ENCODE results near the gene IL17RB. TPM values are rescaled to one million over a fixed set of nuclear protein-coding genes. Genes with fewer than 3 reads are reported as not detected.
A peak's percentile ranks its signal among the peaks of the same experiment; 100 is the strongest.

Gene IL17RB
- total RNA-seq, 1 donor from 2014 or later = 0.91 TPM

GRCh38 chr3:53843195-53844177 is 2.9 kb upstream of the IL17RB start:
- Mint-ChIP-seq H3K36me3 (ENCODE audit: low read depth) (no peaks in the 10 kb centered on the region), H3K27ac (no peak overlapping the region)

GRCh38 chr3:53844262-53845102 is 1.9 kb upstream of the IL17RB start:
- intact Hi-C loops (cut with micrococcal nuclease) = no loop called here
- no peak overlapping the region for H3K4me3 Mint-ChIP-seq

More at GRCh38 chr3:53843195-53844177, 2.9 kb upstream of the IL17RB start:
- DNase-seq (ENCODE audit: low spot score) = no peak
- H3K4me1 Mint-ChIP-seq (ENCODE audit: low read depth) = no peaks in the 10 kb centered on the region
- H3K4me3 Mint-ChIP-seq = no peak overlapping the region
- no peaks in the 10 kb centered on the region for H3K9me3 Mint-ChIP-seq
- intact Hi-C loops (cut with micrococcal nuclease) = no loop called here
- peaks cover 54% of the 10 kb centered on the region for H3K27me3 Mint-ChIP-seq (ENCODE audit: insufficient read depth)

GRCh38 chr3:53845103-53845880 is 1.1 kb upstream of the IL17RB start:
- H3K4me1 Mint-ChIP-seq (ENCODE audit: low read depth) = no peaks in the 10 kb centered on the region
- H3K27me3 Mint-ChIP-seq (ENCODE audit: insufficient read depth) = peaks cover 53% of the 10 kb centered on the region
- no peak overlapping the region for H3K27ac Mint-ChIP-seq
- DNase-seq (ENCODE audit: low spot score) = no peak
- intact Hi-C loops (cut with micrococcal nuclease) = no loop called here
- peak overlapping the region; percentile 63 for H3K4me3 Mint-ChIP-seq
- H3K36me3 Mint-ChIP-seq (ENCODE audit: low read depth) = no peaks in the 10 kb centered on the region
- H3K9me3 Mint-ChIP-seq = no peaks in the 10 kb centered on the region

More at GRCh38 chr3:53844262-53845102, 1.9 kb upstream of the IL17RB start:
- Mint-ChIP-seq H3K27ac (no peak overlapping the region), H3K27me3 (ENCODE audit: insufficient read depth) (peaks cover 54% of the 10 kb centered on the region), H3K9me3 (no peaks in the 10 kb centered on the region), H3K4me1 (ENCODE audit: low read depth) (no peaks in the 10 kb centered on the region), H3K36me3 (ENCODE audit: low read depth) (no peaks in the 10 kb centered on the region)
- DNase-seq (ENCODE audit: low spot score) = no peak

GRCh38 chr3:53845881-53846133 is 561 bp upstream of the IL17RB start:
- H3K27ac Mint-ChIP-seq = no peak overlapping the region
- H3K9me3 Mint-ChIP-seq = no peaks in the 10 kb centered on the region
- H3K27me3 Mint-ChIP-seq (ENCODE audit: insufficient read depth) = peaks cover 48% of the 10 kb centered on the region
- no peaks in the 10 kb centered on the region for H3K4me1 Mint-ChIP-seq (ENCODE audit: low read depth)
- H3K36me3 Mint-ChIP-seq (ENCODE audit: low read depth) = no peaks in the 10 kb centered on the region
- H3K4me3 Mint-ChIP-seq = peak overlapping the region; percentile 63
- intact Hi-C loops (cut with micrococcal nuclease) = no loop called here
- DNase-seq (ENCODE audit: low spot score) = no peak

- H3K36me3 Mint-ChIP-seq (ENCODE audit: low read depth) = no peaks in the 10 kb centered on the region
- peaks cover 45% of the 10 kb centered on the region for H3K27me3 Mint-ChIP-seq (ENCODE audit: insufficient read depth)
- H3K9me3 Mint-ChIP-seq = no peaks in the 10 kb centered on the region
- peak overlapping the region; percentile 69 for H3K4me3 Mint-ChIP-seq
- H3K4me1 Mint-ChIP-seq (ENCODE audit: low read depth) = no peaks in the 10 kb centered on the region
- no peak overlapping the region for H3K27ac Mint-ChIP-seq
- DNase-seq (ENCODE audit: low spot score) = no peak
- intact Hi-C loops (cut with micrococcal nuclease) = no loop called here
Measured at GRCh38 chr3:53846851-53847155, 435 bp downstream of the IL17RB start.

GRCh38 chr3:53849916-53850315 is 3.5 kb downstream of the IL17RB start:
- Mint-ChIP-seq H3K27ac (no peak overlapping the region), H3K36me3 (ENCODE audit: low read depth) (no peaks in the 10 kb centered on the region), H3K4me1 (ENCODE audit: low read depth) (no peaks in the 10 kb centered on the region), H3K9me3 (no peaks in the 10 kb centered on the region), H3K4me3 (no peak overlapping the region), H3K27me3 (ENCODE audit: insufficient read depth) (peaks cover 28% of the 10 kb centered on the region)
- no peak for DNase-seq (ENCODE audit: low spot score)
- intact Hi-C loops (cut with micrococcal nuclease) = no loop called here

DNA sequence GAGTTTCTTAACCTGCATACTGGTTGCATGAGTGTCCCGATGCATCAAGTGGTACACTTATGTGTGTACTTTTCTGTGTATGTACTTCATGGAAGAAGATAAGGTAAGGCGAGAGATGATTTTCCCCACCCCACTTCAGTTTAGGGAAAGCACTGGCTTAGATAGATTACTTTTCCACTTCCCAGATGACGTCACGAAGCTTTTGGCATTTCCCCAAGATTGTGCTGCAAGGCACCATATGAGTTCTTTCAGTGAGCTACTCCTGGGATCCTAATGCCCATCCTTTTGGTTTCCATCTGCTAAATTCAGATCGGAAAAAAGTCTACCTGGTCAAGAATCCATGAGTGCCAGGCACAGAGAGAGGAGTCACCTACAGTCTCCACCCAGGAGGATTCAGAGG is 4.5 kb downstream of the IL17RB start:
- Mint-ChIP-seq H3K9me3 (no peaks in the 10 kb centered on the region), H3K4me3 (no peak overlapping the region), H3K36me3 (ENCODE audit: low read depth) (no peaks in the 10 kb centered on the region), H3K27ac (no peak overlapping the region), H3K27me3 (ENCODE audit: insufficient read depth) (peaks cover 20% of the 10 kb centered on the region), H3K4me1 (ENCODE audit: low read depth) (no peaks in the 10 kb centered on the region)
- intact Hi-C loops (cut with micrococcal nuclease) = no loop called here
- no peak for DNase-seq (ENCODE audit: low spot score)

GRCh38 chr3:53856964-53857363 is 10.6 kb downstream of the IL17RB start:
- intact Hi-C loops (cut with micrococcal nuclease) = no loop called here
- no peak for DNase-seq (ENCODE audit: low spot score)
- Mint-ChIP-seq H3K4me1 (ENCODE audit: low read depth) (no peaks in the 10 kb centered on the region), H3K36me3 (ENCODE audit: low read depth) (peaks cover 5% of the 10 kb centered on the region), H3K27ac (no peak overlapping the region), H3K9me3 (no peaks in the 10 kb centered on the region), H3K4me3 (no peak overlapping the region), H3K27me3 (ENCODE audit: insufficient read depth) (peaks cover 2% of the 10 kb centered on the region)

DNA sequence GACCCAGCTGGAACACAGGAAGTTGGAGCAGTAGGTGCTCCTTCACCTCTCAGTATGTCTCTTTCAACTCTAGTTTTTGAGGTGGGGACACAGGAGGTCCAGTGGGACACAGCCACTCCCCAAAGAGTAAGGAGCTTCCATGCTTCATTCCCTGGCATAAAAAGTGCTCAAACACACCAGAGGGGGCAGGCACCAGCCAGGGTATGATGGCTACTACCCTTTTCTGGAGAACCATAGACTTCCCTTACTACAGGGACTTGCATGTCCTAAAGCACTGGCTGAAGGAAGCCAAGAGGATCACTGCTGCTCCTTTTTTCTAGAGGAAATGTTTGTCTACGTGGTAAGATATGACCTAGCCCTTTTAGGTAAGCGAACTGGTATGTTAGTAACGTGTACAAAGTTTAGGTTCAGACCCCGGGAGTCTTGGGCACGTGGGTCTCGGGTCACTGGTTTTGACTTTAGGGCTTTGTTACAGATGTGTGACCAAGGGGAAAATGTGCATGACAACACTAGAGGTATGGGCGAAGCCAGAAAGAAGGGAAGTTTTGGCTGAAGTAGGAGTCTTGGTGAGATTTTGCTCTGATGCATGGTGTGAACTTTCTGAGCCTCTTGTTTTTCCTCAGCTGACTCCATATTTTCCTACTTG is 11.9 kb downstream of the IL17RB start:
- peaks cover 9% of the 10 kb centered on the region for H3K36me3 Mint-ChIP-seq (ENCODE audit: low read depth)

DNA sequence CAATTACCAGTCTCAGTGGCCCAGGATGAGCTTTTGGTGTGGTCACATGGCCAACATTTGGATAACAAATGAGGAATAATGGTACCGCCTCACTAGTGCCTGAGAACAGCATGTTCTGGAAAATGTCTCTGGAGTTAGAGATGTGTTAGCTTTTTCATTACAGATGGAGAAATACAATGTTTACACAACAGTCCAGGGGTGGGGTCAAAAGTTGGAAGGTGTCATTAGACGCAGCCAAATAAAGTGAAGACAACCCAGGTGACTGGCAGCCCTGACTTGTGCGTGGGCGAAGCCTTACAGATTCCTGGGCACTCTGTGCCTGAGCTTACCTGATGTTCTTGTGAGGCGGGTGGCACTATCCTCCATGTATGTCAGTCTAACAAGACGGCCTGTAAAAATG is 12.8 kb downstream of the IL17RB start:
- Mint-ChIP-seq H3K4me1 (ENCODE audit: low read depth) (no peaks in the 10 kb centered on the region), H3K36me3 (ENCODE audit: low read depth) (peaks cover 13% of the 10 kb centered on the region), H3K27me3 (ENCODE audit: insufficient read depth) (peaks cover 2% of the 10 kb centered on the region), H3K4me3 (no peak overlapping the region), H3K9me3 (no peaks in the 10 kb centered on the region), H3K27ac (no peak overlapping the region)
- intact Hi-C loops (cut with micrococcal nuclease) = no loop called here
- no peak for DNase-seq (ENCODE audit: low spot score)

More for the DNA sequence above, 11.9 kb downstream of the IL17RB start:
- DNase-seq (ENCODE audit: low spot score) = no peak
- Mint-ChIP-seq H3K27ac (no peak overlapping the region), H3K9me3 (no peaks in the 10 kb centered on the region), H3K4me1 (ENCODE audit: low read depth) (no peaks in the 10 kb centered on the region), H3K4me3 (no peak overlapping the region), H3K27me3 (ENCODE audit: insufficient read depth) (peaks cover 2% of the 10 kb centered on the region)
- intact Hi-C loops (cut with micrococcal nuclease) = no loop called here

DNA sequence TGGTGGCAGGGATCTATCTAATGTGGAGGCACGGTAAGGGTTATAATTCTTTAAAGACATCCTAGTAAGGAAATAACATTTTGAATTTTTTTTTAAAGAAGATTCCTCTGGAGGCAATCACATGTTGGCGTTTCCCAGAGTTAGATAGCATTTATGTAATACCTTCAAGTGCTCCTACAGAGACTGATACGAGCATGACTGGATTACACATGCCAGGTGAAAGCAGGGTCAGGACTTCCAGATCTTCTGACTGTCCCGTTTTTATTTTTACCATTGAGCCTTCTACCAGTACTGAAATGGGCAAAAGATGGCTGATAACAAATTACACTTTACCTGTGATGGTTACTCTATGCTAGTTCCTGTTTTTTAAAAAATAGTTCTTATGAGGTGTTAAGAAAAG is 13.8 kb downstream of the IL17RB start:
- Mint-ChIP-seq H3K4me3 (no peak overlapping the region), H3K9me3 (no peaks in the 10 kb centered on the region), H3K27me3 (ENCODE audit: insufficient read depth) (peaks cover 2% of the 10 kb centered on the region), H3K4me1 (ENCODE audit: low read depth) (no peaks in the 10 kb centered on the region), H3K36me3 (ENCODE audit: low read depth) (peaks cover 17% of the 10 kb centered on the region), H3K27ac (no peak overlapping the region)
- no peak for DNase-seq (ENCODE audit: low spot score)
- intact Hi-C loops (cut with micrococcal nuclease) = no loop called here

GRCh38 chr3:53862241-53862640 is 15.9 kb downstream of the IL17RB start:
- intact Hi-C loops (cut with micrococcal nuclease) = no loop called here
- H3K4me1 Mint-ChIP-seq (ENCODE audit: low read depth) = no peaks in the 10 kb centered on the region
- H3K9me3 Mint-ChIP-seq = no peaks in the 10 kb centered on the region
- H3K4me3 Mint-ChIP-seq = no peak overlapping the region
- no peaks in the 10 kb centered on the region for H3K27me3 Mint-ChIP-seq (ENCODE audit: insufficient read depth)
- H3K27ac Mint-ChIP-seq = no peak overlapping the region
- peaks cover 25% of the 10 kb centered on the region for H3K36me3 Mint-ChIP-seq (ENCODE audit: low read depth)
- DNase-seq (ENCODE audit: low spot score) = no peak
